ENCODE measurements around the gene PRPS1L1.

- TF ChIP-seq, protein P1, sequence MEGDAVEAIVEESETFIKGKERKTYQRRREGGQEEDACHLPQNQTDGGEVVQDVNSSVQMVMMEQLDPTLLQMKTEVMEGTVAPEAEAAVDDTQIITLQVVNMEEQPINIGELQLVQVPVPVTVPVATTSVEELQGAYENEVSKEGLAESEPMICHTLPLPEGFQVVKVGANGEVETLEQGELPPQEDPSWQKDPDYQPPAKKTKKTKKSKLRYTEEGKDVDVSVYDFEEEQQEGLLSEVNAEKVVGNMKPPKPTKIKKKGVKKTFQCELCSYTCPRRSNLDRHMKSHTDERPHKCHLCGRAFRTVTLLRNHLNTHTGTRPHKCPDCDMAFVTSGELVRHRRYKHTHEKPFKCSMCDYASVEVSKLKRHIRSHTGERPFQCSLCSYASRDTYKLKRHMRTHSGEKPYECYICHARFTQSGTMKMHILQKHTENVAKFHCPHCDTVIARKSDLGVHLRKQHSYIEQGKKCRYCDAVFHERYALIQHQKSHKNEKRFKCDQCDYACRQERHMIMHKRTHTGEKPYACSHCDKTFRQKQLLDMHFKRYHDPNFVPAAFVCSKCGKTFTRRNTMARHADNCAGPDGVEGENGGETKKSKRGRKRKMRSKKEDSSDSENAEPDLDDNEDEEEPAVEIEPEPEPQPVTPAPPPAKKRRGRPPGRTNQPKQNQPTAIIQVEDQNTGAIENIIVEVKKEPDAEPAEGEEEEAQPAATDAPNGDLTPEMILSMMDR (conservative IDR thresholded peaks at IDR 0.05; ENCODE audit: low read depth, low read length), result no peak
- no peak for TF ChIP-seq EZH2 (IDR thresholded peaks at IDR 0.05; ENCODE audit: low read length, unreplicated experiment)
These were observed 3.1 kb upstream of the PRPS1L1 start for GRCh38 chr7:18030758-18031157.

Data from PC-3 (cell line).